Renal pelvis (tissue), 4 donors: ENCODE data around the gene C3orf18. TPM values are rescaled to one million over a fixed set of nuclear protein-coding genes. Genes with fewer than 3 reads are reported as not detected.

ENCODE experiments used
- DNase-seq: peaks from one replicate; pipeline ENCODE4 v3.0.0-alpha.2; 2013
- polyA plus RNA-seq, 3 donors: library from polyadenylated mRNA; unstranded; fragments of 120-200 nt; gene quantifications; one replicate each; pipeline ENCODE4 v1.2.1, GENCODE V29; 2013; ENCODE audit not compliant: insufficient read length in 3 of 3

The C3orf18 gene
- polyA plus RNA-seq, 3 donors: 15.7 to 21.2 (median 16.9) TPM

DNA sequence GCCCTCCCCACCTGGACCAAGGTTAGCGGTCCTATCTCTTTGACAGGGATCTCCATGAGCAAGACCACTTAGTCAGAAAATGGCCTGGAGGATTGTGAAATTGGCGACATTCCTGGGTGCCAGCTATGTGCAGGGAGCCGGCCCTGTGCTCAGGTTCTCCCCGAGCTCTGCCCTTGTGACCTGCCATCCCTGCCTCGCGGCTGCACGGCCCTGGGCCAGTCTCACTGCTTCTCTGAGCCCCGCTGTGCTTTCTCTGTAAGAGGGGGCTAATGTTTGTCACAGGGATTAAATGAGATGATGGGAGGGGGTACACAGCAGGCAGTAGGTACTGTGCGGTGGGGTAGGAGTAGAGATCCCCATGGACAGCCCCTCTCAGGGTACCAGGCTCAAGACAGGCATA lies 14.9 kb downstream of the C3orf18 start:
- no peak for DNase-seq

DNA sequence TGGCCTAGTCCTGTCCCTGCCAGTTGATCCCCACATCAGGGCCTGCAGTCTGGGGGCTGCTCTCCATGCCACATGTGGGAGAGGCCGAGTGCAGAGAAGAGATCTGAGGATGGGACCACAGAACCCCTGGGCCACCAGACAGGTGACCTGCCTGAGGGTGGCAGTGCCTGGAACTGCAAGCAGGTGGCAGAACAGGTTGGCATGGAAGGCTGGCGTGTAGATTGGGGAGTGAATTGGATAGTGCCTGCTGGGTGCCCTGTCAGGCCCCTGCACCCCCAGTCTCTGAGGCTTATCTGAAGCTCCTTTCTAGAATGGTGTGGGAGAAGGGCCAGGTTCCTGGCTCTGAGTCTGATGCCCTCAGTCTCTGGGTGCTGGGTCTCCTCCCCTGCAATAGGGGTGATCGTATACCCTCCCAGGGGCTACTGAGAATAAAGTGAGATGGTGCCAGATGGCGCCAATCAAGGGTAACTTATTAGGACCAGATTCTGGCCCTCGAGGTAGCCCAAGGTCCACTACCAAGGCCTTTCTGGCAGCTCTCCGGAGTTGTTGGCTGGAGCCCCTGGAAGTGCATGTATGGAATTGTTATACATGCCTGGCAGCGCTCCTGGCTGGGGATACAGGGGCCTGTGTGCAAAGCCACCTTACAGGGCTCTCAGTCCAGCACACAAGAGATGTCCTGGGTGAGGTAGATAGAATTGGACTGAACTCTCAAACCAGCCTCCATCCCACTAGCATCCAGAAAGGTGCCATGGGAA lies 15.7 kb downstream of the C3orf18 start:
- no peak for DNase-seq

DNA sequence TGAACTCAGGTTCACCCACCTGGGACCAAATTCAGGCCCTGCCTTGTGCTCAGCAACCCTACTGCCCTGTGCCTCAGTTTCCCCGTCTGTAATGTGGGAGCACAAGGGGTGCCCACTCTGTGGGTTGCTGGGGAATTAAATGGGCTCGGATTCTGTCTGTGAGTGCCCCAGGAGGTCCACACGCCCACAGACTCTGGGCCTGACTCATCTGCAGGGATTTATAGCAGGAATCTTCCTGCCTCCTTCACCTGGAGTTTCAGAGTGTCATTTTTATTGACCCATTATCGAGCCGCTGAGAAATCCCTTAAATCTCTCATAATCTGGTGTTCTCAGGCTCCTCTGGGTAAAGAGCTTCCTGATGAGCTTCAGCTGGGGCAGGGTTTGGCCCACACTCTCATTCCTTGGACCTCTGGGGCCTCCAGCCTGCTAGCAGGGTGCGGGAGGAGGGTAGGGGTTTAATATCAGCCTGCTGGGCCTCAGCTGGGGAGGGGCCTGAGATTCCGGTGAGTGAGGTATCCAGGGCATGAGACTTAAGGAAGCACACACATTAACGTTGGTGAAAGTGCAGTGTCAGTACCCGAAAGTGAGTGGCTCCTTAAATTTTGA lies 16.4 kb downstream of the C3orf18 start:
- no peak for DNase-seq

DNA sequence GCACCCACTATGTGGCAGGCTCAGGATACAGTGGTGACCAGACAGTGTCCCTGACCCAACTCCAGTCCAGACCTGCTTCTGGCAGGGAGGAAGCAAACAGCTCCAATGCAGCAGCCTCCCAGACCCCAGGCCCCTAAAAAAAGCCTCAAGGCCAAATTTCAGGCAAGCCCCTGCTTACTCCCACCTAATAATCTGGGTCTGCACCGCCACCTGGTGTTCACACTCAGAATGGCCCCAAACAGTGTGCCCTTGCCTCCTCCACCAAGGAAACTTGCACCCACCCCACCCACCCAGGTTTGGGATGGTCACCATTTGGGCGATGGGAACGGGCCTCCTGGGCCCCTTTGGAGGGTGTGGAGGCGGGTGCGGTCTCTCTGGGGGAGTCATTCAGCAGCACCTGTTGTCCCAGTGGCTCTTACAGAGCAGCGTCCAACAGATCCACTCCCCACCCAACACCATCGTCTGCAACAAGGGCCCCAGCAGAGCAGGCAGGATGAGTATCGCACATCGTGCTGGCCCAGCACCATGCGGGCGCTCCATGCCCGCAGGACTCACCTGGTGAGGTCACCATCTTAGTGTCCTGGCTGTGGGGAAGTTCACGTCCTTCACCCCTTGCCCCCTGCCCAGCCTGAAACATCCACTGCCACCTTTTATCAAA lies 17.3 kb downstream of the C3orf18 start:
- peak; percentile 56 for DNase-seq

DNA sequence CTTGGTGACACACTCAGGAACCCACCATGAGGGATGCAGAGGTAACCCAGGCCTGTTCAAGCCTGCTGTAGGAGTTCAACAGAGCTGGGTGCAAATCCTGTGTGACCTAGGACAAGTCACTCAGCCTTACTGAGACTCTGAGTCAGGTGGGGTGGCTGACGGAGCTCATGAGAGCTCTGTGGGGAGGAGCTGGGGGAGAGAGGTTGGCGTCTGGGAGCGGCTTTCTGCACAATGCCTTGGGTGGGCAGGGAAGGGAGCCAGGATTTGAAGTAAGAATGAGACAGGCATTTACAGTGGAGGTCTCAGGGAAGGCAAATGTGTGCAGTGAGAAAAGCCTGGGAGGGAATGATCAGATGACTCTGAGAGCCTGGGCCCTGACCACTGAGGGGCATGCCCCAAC lies 18.3 kb downstream of the C3orf18 start:
- DNase-seq: no peak

DNA sequence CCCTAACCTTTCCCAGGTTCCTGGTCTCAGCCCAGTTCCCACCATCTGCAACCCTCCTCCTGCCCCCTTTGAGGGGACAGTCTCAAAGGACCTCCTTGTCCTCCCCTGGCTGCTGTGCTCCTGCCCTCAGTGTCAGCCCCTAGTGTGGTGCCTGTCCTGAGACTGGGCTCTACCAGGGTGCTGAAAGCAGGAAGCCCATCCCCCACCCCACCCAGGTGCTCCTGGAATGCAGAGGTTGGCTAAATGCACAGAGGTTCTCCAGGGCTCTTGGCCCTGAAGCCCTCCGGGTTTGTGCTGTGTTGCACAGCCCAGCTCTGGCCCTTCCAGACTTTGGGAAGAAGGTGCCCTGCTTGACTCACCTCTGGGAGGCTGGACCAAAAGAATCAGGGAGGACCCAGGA lies 21.8 kb downstream of the C3orf18 start:
- no peak for DNase-seq

DNA sequence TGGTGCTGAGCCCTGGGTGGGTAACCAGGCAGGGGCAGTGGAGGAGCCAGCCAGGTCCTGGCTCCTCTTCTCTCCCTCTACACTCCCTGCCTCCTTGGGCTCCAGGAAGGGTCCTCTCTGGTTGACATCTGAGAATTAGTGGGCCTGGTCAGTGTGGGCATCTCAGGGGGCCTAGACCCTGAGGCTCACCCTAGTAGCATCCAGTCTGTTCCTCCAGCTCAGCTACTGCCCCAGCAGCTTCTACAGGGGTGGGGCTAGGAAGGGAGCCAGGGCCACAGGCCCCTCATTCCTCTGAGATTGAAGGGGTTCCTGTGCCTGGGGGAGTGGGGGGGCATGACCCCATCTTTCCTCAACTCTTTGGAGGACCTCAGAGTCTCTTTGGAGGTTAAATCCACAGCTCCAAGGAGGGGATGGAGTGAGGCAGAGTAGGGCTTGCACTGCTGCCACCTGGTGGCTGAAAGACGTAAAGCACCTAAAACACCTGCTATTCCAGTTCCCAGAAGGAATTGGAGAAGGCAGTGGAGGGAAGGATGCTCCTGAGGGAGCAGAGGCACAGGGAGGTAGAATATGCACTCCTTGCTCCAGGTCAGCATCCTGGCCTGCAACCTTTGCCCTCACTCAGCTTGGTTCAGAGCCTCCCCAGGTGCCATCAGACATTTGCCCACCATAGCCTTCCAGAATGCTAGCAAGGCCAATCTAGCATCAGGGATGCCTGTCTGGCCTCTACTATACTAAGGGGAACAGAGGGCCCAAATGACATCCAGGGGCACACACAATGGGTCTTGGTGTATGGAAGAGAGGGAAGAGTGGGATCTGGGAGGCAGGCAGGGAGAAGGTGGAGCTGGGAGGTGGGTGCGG lies 25.1 kb downstream of the C3orf18 start:
- peak; percentile 74 for DNase-seq

DNA sequence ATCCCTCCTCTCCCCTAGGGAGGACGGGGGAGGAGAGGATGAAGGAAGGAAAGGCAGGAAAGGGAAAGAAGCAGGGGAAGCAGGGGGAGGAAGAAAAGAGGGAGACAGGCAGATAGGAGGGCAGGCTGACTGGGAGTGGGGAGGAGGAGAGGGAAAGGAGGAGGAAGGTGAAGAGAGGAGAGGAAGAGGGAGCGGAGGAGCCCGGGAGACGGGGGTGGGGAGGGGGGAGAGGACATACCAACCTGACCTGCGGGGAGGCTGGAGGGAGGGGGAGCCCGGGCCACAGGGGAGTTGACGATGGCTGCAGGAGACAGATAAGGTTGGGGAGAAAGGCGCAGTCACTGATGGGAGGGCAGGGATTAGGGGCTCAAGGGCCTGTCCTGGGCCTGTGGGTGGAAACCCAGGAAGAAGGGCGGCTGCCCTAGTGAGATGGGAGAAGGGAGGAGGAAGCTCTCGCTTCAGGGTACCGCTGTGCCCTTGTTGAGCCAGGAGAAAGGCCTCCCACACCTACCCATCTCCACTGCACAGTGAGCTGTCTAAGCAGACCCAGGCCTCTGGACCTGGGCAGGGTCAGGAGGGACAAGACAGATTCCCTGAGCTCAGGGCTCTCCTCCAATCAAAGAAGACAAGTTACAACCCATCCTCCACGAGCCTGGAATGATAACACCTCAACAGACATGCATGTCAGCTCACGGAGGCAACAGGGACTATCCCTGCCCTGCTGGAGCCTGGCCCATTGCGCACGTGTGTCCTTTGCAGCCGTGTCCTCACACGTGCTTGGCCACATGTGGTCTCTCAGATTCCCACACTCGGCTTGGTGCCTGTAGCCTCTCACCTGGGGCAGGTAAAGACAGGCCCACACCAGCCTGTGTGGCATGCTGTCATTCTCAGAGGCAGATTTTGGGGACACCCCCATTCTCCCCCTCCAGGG lies 27.9 kb downstream of the C3orf18 start:
- no peak for DNase-seq

DNA sequence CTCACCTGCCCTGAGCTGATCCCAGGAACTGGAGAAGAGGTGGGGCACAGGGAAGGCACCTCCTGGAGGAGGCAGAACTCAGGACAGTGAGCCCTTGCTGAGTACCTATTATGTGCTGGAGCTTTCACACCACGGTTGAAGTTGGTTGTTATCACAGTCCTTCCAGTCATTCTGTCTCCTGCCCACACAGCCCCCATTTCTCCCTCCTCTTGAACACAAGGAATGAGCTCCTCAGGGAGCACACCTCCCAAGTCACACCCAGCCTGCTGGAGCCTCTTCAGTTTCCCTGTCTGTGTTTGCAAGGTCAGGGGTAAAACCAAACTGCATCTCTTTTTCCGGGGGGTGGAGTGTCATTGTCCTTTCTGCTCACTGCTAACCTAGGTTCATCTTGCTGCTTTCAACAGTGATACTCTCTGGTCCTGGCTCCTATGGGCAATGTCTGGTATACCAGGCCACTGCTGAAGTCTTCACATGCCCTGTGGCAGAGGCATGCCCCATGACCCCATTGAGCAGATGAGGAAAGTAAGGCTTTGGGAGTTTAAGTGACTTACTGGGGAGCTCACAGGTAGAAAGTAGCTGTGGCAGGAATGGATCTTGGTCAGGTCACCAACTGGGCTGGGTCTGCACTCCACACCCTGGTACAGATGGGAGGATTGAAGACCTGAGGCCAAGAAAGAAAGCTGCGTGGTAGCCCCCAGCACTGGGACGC lies 30.0 kb downstream of the C3orf18 start:
- DNase-seq: no peak

DNA sequence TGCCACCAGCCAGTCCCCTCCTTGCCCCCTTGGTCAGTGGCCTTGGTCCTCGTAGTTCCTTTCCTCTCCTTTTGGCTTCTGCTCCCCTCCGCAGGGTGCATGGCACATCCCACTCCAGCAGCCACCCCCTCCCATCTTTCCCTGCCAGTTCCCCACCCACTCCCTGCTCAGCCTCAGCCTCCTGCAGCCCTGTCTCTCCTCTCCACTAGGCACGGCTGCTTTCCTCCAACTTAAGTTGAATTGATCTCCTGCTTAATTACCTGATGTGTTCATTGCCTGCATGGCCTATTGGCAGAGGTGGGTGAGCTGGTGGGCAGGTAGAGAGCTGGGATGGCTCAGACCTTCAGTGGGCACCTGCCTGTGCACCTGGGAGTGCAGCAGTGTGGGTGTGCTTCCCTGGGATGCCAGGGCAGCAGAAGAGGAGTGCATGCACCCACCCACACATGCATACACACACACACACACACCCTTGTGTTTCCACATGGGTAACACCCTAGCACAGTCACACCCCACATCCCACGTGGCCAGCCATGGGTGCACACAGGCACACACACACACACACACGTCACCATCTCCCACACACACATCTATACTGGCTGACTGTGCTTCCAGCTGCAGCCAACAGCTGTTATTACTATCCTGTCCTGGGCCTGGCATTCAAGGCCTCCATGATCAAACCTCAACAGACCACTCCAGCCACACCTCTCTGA lies 30.9 kb downstream of the C3orf18 start:
- no peak for DNase-seq

DNA sequence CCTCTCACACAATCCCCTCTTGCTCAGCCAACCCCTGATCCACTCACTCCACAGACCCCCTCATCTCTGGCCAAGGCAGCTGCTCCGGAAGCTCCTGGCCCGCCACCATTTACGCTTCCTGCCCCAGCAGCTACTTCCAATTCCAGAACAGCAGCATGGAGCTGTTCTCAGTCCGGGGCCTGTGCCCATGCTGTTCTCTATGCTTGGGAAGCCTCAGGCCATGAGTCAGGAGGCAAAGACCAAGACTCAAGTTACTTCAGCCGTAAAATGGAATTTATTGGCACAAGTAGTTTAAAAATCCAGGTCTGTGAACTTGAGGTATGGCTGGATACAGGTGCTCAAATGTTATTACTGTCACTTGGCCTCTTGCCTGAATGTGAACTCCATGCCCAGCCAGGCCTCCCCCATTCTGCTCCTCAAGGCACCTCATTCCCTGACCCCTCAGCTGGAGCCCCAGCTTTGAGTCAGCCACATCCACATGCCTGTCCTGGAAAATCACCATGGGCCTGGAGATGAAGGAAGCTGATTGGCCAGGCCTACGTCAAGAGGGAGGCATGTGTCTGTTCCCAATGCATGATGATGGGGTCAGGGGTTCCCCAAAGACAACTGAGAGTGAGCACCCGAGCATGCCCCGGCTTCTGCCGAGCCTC lies 32.7 kb downstream of the C3orf18 start:
- DNase-seq: no peak

DNA sequence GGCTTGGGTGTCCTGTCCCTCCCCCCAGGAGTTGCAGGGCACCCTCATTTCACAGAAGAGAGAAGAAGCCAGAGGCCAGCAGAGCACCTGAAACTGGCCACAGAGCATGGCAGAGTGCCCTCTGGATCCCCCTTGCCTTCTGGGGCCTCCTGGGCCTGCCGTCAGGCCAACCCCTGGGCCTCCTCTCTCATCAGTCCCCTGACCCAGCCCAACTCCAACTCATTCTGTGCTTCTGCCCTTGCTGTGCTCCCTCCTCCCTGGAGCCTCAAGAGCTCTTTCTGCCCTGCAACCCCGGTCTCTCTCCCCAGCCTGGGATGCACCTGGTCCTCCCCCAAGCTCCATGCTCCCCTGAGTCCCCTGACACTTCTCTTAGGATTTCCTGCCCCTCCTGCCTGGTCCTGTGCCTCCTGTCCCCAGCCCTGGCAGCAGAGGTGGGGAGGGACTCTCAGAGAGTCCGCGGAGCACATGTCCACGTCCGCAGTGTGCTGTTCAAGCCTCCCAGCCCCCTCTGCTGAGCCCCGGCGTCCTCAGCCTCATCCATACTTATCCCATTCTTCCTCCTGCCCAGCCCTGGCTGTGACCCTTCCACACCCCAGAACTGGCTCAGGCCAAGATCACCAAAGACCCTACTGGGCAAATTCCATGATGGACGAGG lies 33.6 kb downstream of the C3orf18 start:
- DNase-seq: no peak

DNA sequence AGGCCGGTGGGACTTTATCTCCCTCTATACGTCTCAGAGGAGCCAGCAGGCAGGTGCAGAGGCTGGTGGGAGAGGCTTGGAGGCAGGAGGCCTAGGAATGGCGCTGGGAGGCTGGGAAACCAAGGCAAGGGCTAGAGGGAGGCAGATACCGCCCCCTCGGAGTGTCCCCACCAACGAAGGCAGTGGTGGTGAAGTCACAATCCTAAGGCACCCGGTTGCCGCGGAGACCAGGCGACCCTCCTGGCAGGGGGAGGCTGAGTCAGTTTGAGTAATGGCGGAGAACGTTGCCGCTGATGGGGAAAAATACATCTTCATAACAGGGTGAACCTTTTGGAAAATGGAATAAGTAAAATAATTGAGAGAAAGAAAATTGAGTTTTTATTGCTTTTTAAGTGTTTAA lies 34.2 kb downstream of the C3orf18 start:
- no peak for DNase-seq

DNA sequence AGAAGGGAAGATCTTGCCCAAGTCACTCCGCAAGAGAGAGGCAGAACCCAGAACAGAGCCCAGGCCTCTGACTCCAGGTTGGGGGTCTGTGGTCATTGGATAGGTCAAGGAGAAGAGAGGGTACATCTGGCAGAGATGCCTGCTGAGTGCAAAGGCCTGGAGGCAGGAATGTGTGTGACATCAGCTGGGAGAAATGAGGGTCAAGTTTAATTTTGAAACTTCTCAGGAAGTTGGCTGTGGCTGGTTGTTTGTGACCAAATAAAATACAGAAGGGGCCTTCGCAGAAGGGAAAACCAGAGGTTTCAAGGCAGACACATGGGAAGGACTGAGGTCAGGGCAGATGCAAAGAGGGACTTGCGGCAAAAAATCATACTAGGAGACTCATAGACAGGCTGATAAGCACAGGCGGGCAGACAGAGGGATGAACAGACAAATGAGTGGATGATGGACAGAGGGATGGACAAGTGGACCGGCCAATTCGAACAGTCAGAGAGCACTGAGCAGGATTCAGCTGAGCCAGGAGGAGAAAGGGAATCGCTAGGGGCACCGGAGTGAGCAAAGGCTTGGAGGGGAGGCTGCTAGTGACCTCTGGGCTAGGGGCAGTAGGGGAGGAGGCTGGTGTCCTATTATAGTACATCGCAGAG lies 35.4 kb downstream of the C3orf18 start:
- no peak for DNase-seq

DNA sequence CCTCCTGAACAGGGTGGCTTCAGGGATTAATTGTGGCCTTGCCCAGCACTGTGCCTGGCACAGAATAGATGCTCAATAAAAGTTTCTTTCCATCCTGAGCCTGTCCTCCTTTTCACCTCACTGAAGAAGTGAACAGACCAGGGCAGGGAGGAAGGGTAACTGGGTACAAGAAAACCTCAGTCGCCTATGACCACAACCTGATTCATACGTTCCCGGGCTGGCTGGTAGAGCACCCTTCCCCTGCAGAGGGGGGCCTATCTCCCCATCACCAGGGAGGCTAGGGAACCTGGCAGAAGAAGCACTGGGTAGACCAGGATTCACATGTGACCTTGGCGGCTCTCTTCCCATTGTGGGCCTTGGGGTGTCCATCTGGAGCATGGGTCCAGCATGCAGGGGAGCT lies 36.3 kb downstream of the C3orf18 start:
- no peak for DNase-seq

DNA sequence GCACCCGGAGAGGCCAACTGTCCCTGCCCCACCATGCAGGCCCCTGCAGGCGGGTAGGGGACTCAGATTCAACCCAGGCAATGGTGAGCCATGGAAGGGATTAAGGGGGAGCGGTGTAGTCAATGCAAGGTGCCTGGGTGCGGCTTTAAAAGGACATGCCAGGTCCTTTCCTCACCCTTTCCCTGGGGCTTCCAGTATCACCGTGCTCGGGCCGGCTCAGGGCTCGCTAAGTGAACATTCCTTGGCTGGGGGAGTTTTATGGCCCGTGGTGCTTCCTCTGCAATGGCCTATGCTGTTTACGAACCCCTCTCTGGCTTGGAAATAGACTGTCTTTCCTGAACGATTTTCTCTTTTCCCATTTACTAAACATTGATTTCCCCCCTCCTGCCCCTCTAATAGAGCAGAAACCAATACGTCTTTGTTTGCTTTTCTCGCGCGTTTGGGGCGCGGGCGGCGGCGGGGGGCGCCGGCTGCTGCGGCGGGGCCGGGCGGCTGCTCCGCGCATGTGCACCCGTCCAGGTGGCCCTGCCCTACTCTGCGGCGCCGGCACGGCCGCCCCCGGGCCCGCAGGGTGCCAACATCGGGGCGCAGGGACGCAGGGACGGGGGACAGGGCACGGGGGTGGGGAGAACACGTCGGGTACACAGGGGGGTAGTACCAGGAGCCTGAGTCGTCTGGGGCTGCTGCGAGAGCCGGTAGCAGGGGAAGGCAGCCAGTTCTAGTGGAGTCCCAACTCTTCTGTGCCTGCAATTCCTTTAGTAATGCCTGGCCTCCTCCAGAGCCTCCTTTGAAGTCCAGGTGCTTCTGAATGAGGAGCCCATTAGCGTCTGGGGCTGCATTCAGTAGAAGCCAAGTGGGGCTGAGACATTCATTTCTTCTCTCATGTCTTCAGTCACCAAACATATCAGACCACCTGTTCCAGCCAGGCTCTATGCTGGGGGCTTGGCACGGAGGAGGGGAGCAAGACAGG lies 37.3 kb downstream of the C3orf18 start:
- no peak for DNase-seq

DNA sequence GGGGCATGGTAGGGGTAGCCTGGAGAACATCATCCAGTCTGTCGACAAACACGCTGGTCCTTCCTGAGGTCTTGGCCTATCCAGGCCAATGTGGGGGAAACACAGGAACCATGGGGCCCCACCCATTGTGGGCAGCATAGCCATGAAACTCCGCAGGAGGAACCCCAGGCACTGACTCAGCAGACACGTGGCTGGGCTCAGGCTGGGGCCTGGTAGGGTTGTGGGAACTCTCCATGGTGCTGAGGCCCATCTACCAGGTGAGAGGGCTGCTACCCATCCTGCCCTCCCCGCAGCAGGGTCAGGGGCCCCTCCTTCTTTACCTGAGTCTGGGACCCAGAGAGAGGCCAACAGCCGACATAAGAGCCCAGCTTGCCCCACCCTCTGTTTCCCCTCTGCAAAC lies 41.6 kb downstream of the C3orf18 start:
- DNase-seq: peak; percentile 58
